HG03342 (cell line): Measurements from ENCODE around the gene CHN1.

Experiments
- ATAC-seq: cut with Tn5 transposase; IDR thresholded peaks from one replicate; pipeline ENCODE4 v1.9.1; 2021; ENCODE audit warnings: mild to moderate bottlenecking, moderate library complexity; ENCODE audit not compliant: unreplicated experiment

The CHN1 gene

DNA sequence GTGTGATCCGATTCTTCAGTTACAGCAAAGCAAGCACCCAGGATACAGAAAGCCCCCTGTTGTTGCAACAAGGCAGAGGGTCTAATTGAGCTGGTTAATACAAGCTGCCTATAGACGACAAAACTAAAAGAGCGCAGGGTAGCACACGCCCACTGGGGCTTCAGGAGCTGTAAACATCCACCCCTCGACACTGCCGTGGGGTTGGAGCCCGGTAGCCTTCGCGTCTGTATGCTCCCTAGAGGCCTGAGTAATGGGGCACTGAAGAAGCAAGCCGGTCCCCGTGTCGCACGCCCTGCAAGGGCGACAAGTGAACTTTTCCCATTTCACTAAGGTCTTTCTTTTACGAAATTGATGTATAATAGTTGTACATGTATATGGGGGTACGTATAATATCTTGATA is 216.2 kb downstream of the CHN1 start:
- ATAC-seq: no peak

GRCh38 chr2:174788291-174788929 is 216.8 kb downstream of the CHN1 start:
- ATAC-seq: no peak

- no peak for ATAC-seq
Measured at GRCh38 chr2:174787487-174788205, 217.5 kb downstream of the CHN1 start.

DNA sequence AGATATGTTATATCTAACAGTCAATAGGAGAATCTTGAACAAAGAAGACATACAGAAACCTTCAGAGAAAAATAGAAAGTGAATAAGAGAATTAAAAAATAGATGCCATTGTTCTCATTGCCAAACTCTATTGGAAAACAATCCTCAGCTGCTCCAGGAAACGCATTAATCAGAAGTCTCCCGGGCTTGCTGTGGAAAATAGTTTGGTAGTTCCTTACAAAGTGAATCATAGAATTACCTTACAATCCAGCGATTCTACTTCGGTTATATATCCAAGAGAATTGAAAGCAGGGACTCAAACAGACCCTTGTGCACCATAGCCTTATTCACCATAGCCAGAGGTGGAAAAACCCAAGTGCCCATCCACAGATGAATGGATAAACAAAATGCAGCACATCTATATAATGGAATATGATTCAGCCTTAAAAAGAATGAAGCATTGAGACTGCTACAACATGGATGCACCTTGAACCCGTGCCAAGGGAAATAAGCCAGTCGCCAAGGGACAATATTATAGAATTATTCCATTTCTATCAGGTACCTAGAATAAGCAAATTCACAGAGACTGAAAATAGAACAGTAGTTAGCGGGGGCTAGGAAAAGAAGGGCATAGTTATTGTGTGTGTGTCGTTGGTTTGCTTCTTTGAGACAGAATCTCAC is 219.0 kb downstream of the CHN1 start:
- no peak for ATAC-seq

- ATAC-seq: no peak
Measured at GRCh38 chr2:174785481-174785880, 219.7 kb downstream of the CHN1 start.

GRCh38 chr2:174784909-174785308 is 220.3 kb downstream of the CHN1 start:
- ATAC-seq: no peak

DNA sequence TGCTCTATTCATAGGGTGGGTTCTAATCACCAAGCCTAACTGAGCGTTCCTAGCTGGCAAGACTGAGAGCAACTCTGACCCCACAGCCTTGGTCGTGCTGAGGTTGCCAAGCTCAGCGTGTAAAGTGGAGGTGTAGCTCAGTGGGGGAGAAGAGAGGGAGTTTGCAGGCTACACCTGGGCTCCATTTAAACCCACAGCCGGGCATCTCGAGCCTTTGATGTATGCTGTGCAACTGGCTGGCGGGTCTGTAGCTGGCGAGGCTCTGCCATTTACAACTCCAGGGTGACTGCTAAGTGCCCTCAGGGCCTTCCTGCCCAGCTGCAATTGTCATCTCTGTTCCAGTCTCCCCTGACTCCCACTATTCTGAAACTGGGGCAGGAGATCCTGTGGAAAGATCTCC is 220.9 kb downstream of the CHN1 start:
- ATAC-seq: no peak

DNA sequence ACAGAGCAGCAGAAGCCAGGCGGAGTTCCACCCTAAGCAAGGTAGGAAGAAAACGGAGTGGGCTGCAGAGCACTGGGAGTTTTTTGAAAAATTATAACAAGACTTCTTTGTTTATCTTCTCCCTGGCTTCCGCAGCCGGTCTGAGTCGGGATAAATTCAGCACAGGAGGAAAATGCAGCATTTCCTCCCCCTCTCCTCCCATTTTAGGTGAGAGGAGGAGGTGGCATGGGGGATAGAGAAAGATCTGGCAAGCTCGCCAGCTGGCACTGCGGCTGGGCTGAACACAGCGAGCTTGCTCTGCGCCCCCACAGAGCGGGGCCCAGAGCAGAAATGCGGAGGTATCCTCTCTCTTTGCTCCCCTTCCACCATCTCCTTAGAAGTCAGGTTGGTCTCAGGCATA is 223.2 kb downstream of the CHN1 start:
- ATAC-seq: no peak

DNA sequence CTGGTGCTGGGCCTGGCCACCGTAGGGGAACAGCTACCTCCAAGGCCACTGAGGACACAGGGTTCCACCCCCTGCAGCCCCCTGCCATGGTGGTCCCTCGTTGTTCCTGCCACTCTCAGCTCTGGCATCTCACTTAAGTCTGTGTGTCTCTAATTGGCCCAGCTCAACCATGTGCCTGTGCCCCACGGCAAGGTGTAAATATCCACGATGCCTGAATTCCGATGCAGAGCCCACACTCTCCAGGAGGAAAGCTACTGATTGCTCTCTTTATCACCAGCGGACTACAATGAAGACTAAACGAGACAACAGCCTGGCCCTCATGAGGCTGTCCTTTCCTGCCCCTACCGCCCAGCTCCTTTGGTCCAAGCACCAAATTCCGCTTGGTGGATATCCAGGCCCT is 223.9 kb downstream of the CHN1 start:
- no peak for ATAC-seq

DNA sequence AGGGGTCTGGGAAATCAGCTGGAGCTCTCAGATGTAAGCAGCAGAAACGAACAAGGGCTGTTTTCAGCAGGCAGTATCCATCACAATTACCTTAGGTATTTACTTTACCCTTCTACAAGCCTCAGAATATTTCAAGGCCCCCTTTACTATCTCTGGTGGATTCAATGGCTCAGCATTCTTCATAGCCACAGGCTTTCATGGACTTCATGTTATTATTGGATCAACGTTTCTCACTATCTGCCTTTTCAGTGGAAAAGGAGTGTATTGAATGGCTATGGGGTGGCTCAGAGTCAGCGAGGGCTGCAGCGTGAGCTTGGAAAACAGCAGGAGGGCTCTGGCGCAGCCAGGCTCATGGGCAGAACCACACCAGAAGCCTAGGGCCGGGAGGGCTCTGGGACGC is 224.3 kb downstream of the CHN1 start:
- ATAC-seq: no peak

DNA sequence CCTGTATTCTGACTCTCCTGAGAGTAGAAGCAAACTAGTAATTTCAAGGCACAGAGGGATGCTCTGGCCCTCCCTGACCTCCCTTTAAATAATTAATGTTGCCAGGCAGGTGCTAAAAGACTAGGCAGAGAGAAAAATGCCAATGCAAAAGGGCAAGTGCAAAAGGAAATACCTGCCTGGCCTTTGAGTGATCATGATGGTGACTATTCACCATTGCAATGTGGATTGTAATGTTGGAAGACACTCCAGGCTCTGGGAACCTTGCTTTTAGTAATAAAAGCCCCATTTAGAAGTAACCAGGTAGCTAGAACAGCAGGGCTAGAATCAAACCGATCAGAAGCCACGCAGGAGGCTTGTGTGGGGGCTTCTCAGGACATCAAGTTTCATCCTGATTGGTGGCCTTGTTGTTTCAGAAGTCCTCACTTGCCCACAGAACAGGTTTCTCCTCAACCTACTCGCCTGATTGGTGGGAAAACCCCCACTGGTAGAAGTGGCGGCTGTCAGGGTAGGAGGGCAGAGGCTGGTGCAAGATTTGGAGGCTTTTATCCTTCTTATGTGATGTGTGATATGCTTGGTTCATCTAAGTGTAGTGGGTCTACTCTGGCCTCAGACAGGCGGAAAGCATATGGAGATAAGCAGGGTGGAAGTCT is 224.9 kb downstream of the CHN1 start:
- ATAC-seq: no peak

DNA sequence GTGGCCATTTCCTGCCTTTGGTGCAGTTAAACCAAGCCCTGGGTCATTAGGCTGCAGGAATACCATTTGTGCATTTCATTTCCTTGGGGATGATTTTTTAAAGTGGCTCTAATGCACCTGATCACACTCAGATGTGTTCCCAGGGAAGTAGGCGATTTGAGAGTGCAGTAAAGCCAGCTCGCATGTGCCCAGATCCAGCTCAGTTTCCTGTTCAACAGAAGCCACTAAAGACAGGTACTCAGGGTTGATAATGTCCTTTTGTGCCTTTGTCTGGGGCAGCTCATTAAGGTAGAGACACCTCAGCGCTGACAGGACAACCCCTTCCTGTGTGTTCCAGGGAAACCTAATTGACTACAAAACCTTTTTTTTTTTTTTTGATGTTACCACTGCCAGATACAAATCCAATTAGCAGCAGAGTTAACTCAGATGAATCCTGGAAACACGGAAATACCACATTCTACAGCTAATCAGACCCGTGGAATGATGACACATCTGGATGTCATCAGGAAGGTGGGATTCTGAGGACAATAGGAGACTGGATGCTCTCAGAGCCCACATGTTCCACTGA is 225.7 kb downstream of the CHN1 start:
- no peak for ATAC-seq

GRCh38 chr2:174778085-174778981 is 226.8 kb downstream of the CHN1 start:
- ATAC-seq: no peak

- ATAC-seq: no peak
Measured at GRCh38 chr2:174777347-174778084, 227.7 kb downstream of the CHN1 start.

- ATAC-seq: no peak
Measured at GRCh38 chr2:174776675-174777074, 228.5 kb downstream of the CHN1 start.

DNA sequence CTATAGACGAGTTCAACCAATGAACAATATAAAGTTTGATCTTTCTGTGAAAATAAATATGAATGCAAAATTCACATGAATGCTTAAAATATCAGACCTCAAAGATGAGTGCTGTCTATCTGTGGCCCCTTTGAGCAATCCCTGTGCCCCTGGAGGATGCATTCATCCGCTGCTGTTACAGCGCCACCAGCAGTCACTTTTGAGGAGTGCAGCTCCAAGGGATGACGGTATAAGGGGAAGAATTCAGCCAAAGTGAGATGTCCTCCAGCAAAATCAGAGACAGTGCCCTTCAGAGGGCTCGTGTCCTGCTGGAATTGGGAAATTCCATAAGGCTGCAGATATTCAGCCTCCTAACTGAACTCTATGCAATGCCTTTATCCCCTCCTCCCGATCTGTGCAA is 229.0 kb downstream of the CHN1 start:
- ATAC-seq: no peak

DNA sequence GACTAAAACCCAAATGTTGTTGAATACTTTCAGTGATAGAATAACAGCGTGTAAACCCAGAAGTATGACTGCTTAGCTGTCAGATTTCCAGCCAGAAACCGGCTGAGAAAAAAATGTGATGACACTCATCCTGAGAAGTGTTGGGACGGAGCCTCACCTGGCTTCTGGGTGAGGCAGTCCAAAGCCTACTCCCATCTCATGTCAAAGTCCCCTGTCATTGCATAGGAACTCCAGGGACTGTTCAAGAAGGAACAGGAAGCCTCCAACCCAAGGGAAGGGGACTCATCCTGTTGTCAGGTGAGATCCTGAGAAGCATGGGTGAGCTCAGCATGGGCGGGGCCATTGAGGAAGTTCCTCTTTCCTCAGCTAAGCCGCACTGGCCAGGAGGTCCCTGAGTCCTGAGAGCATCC is 229.6 kb downstream of the CHN1 start:
- no peak for ATAC-seq

DNA sequence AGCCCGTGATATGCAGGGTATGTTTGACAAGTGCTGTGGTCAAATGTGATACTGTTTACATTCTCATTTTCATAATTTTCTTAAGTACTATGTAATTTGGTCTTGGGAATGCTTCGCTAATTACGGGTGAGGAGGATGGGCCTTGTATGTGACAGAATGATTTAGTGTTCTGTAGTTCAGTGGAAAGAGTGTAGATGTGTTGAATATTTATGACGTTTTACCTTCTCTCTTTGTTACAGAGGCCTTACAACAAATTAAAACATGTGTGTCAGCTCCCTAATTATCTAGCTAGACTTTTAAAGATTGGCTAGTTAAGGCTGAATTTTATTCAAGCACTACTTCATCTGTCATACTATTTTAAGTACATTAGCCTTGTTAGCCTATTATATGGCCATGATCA is 230.3 kb downstream of the CHN1 start:
- no peak for ATAC-seq

GRCh38 chr2:174773215-174773614 is 232.0 kb downstream of the CHN1 start:
- ATAC-seq: no peak

DNA sequence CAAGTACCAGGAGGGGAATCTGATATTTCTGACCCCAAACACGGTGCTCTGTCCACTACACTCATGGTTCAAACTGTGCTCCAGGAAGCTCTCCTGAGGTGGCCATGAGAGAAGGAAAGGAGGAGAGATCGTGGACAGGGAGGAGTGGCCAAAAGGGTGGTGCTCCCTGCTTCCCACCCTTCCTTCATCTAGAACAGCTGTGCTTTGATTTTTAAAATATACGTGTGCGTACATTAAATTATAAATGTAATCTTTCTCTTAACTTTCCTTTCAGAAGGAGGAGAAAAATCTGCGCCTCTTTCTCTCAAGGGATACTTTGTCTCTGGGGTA is 232.7 kb downstream of the CHN1 start:
- no peak for ATAC-seq
